Measurements from ENCODE around the gene SLCO4A1. TPM values are rescaled to one million over a fixed set of nuclear protein-coding genes. Genes with fewer than 3 reads are reported as not detected.

Gene SLCO4A1
- total and polyA plus RNA-seq, 11 donors, result 1.00 to 54.0 (median 11.5) TPM

- H3K36me3 ChIP-seq, result no peaks in the 10 kb centered on the region
- TF ChIP-seq POLR2A (IDR thresholded peaks at IDR 0.05) (no peak), CTCF (IDR thresholded peaks at IDR 0.05) (no peak)
- WGBS, 4 donors, result 1 to 4% (median 2%) methylated on average over 24 to 84 of the region's 84 CpGs
- peaks cover 0 to 35% (median 10%) of the 10 kb centered on the region in 9 donors for H3K27me3 ChIP-seq
- H3K27ac ChIP-seq, result peak overlapping the region; percentile 46 to 82 (median 74)
- peaks cover 0 to 66% (median 36%) of the 10 kb centered on the region in 12 donors for H3K4me1 ChIP-seq
- intact Hi-C loops (cut with DNase I), result no loop called here
- H3K4me3 ChIP-seq, result peak overlapping the region; percentile 49 to 82 (median 70)
- peak in 3 of 4 donors; percentile 2 to 8 (median 4) for ATAC-seq
- H3K9me3 ChIP-seq, result no peaks in the 10 kb centered on the region
- DNase-seq, result peak in 1 of 5 donors; percentile 35
These were observed 590 bp downstream of the SLCO4A1 start for GRCh38 chr20:62642666-62643520.

DNA sequence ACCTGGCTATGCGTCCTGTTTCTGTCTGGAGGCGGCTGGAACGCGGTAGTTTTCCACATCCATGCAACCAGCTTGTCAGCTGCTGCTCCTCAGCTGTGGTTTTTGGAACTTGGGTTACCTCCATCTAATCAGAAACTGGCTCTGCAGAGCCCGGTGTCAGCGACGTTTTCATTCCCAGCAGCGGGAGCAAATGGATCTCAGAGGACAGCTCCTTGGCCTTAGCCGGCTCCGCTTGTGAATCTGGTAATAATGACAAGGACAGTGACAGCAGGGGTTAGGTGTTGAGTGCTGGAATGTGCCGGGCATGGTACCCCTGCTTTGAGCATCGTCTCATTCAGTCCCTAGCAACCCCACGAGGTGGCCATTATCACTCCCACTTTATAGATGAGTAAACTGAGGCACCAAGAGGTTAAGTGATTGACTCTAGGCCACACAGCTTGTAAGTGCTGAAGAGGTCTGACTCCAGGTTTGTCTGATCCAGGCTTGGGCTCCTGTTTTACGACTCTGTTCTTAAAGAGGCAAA lies 1.3 kb downstream of the SLCO4A1 start:
- H3K27ac ChIP-seq, result peak overlapping the region in 10 of 12 donors; percentile 46 to 82 (median 76)
- peaks cover 0 to 35% (median 8%) of the 10 kb centered on the region in 9 donors for H3K27me3 ChIP-seq
- H3K36me3 ChIP-seq, result no peaks in the 10 kb centered on the region
- WGBS, 4 donors, result 27 to 35% (median 29%) methylated on average over 10 to 14 of the region's 14 CpGs
- H3K4me3 ChIP-seq, result peak overlapping the region; percentile 49 to 82 (median 70)
- no peak for DNase-seq
- peak in 1 of 4 donors; percentile 1 for ATAC-seq
- intact Hi-C loops (cut with DNase I), result no loop called here
- TF ChIP-seq POLR2A (IDR thresholded peaks at IDR 0.05) (no peak), CTCF (IDR thresholded peaks at IDR 0.05) (no peak)
- H3K4me1 ChIP-seq, result peaks cover 0 to 70% (median 38%) of the 10 kb centered on the region in 12 donors
- no peaks in the 10 kb centered on the region for H3K9me3 ChIP-seq

- ATAC-seq, result no peak
- 79 to 87% (median 83%) methylated on average over 21 to 23 of the region's 23 CpGs for WGBS, 4 donors
These were observed 1.9 kb downstream of the SLCO4A1 start for GRCh38 chr20:62644044-62644795.

More at GRCh38 chr20:62644044-62644795, 1.9 kb downstream of the SLCO4A1 start:
- Histone ChIP-seq H3K4me1 (peaks cover 0 to 70% (median 38%) of the 10 kb centered on the region in 12 donors), H3K4me3 (peak overlapping the region in 9 of 12 donors; percentile 62 to 82 (median 71)), H3K36me3 (no peaks in the 10 kb centered on the region), H3K27ac (peak overlapping the region in 7 of 12 donors; percentile 46 to 82 (median 78)), H3K27me3 (peaks cover 0 to 35% (median 8%) of the 10 kb centered on the region in 9 donors), H3K9me3 (no peaks in the 10 kb centered on the region)
- TF ChIP-seq POLR2A (IDR thresholded peaks at IDR 0.05), result no peak
- no peak for TF ChIP-seq CTCF (IDR thresholded peaks at IDR 0.05)
- peak in 2 of 5 donors; percentile 26 to 27 for DNase-seq
- intact Hi-C loops (cut with DNase I), result no loop called here
